Erythroblast (primary cell): ENCODE data around the gene PIGO.

ENCODE experiments used
- DNase-seq, 2 experiments: peaks; one replicate each; lab custom pipeline; 2025; lab: John Stamatoyannopoulos, UW
- GATA1 ChIP-seq: IDR thresholded peaks from 2 replicates; pipeline ENCODE4 v1.6.1; 2011; ENCODE audit warnings: low read depth, mild to moderate bottlenecking, control low read depth, low read length, moderate library complexity
- POLR2A ChIP-seq: IDR thresholded peaks from 2 replicates; pipeline ENCODE4 v1.6.1; 2011; ENCODE audit warnings: mild to moderate bottlenecking, low read length

The PIGO gene

GRCh38 chr9:35102769-35103659 is 6.6 kb upstream of the PIGO start, which contains the start of gene STOML2:
STOML2 (minus strand) TSS chr9:35103131; CDS start chr9:35103094, 37 bp downstream.
- TF ChIP-seq GATA1 (no peak), POLR2A (peak; percentile 85)

GRCh38 chr9:35102465-35102768 is 6.0 kb upstream of the PIGO start:
- DNase-seq, result no peak
- no peak for TF ChIP-seq GATA1

More at GRCh38 chr9:35102769-35103659, 6.6 kb upstream of the PIGO start, which contains the start of gene STOML2:
- peak; percentile 96 to 97 for DNase-seq

- DNase-seq, result no peak
Measured at GRCh38 chr9:35097573-35097972, 1.2 kb upstream of the PIGO start.

GRCh38 chr9:35091536-35091935 is 4.9 kb downstream of the PIGO start:
- TF ChIP-seq POLR2A, result no peak
- TF ChIP-seq GATA1, result no peak
- no peak for DNase-seq

More at GRCh38 chr9:35097573-35097972, 1.2 kb upstream of the PIGO start:
- no peak for TF ChIP-seq GATA1
- no peak for TF ChIP-seq POLR2A

- TF ChIP-seq GATA1, result no peak
- TF ChIP-seq POLR2A, result no peak
Measured at GRCh38 chr9:35089434-35089833, 7.0 kb downstream of the PIGO start.

GRCh38 chr9:35085078-35085477 is 11.3 kb downstream of the PIGO start:
- no peak for TF ChIP-seq POLR2A
- TF ChIP-seq GATA1, result no peak

More at GRCh38 chr9:35089434-35089833, 7.0 kb downstream of the PIGO start:
- DNase-seq, result no peak

GRCh38 chr9:35079426-35080341 is 16.7 kb downstream of the PIGO start, which contains the start of gene FANCG:
FANCG (minus strand) TSS chr9:35079942; CDS start chr9:35079524, 418 bp downstream.
- TF ChIP-seq GATA1 (no peak), POLR2A (peak; percentile 83)
- DNase-seq, result peak; percentile 91 to 92

More at GRCh38 chr9:35085078-35085477, 11.3 kb downstream of the PIGO start:
- DNase-seq, result no peak

- DNase-seq, result peak in 1 of 2 experiments; percentile 47
- TF ChIP-seq GATA1 (no peak), POLR2A (no peak)
Measured at GRCh38 chr9:35079041-35079425, 17.4 kb downstream of the PIGO start.

- TF ChIP-seq POLR2A (no peak), GATA1 (no peak)
- DNase-seq, result no peak
Measured at GRCh38 chr9:35078066-35078465, 18.3 kb downstream of the PIGO start.

- no peak for DNase-seq
- TF ChIP-seq GATA1 (no peak), POLR2A (no peak)
Measured at GRCh38 chr9:35076848-35077247, 19.5 kb downstream of the PIGO start.

- TF ChIP-seq POLR2A (no peak), GATA1 (no peak)
- DNase-seq, result no peak
Measured at GRCh38 chr9:35075358-35075757, 21.0 kb downstream of the PIGO start.

GRCh38 chr9:35074791-35075190 is 21.6 kb downstream of the PIGO start:
- TF ChIP-seq GATA1 (no peak), POLR2A (no peak)

GRCh38 chr9:35074141-35074540 is 22.2 kb downstream of the PIGO start:
- TF ChIP-seq GATA1 (no peak), POLR2A (no peak)
- no peak for DNase-seq

More at GRCh38 chr9:35074791-35075190, 21.6 kb downstream of the PIGO start:
- DNase-seq, result no peak
